IPS DF 4.7 (cell line): ENCODE measurements around the gene ANO2.

Source experiments
- DNase-seq: peaks from one replicate; pipeline ENCODE4 v3.0.0-alpha.2; 2013; ENCODE audit warnings: low spot score; ENCODE audit errors: extremely low read depth

The ANO2 gene

DNA sequence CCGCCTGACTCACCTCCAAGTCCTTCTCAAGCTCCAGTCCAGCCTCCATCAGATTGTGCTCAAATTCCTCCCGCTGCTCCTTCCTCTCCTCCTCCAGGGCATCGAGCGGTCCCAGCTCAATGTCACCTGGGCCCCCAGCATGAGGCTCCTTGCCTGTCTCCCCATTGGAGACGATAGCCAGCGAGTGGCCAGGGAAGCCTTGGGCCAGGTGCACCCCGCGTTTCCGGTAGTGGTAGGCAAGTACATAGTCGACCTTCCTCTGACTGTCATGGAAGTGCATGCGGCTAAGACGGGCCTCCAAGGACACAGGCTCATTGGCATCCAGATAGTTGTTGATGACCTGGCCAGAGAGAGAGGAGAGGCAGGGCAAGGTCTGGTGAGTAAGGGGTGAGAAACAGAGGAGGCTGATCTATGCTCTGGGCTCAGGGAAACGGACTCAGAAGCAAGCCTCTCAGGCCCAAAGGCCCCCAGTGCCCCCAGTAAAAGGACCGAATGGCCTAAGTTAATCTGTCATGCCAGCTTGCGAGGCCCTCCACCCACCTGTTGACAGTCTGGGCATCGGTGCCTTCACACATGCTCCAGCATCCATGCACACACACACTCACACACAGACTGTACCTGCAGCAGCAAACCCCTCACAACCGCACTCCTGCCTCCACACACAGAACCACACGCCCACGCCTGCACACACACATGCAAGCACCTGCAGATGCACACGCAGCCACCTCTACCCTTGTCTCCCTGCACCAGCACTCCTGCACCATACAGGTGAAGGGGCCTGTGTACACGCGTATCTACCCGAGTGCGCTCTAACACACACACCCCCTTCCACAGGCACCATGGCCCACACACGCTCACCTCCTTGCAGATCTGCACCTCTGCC, 23.8 kb downstream of the ANO2 start:
- no peak for DNase-seq

DNA sequence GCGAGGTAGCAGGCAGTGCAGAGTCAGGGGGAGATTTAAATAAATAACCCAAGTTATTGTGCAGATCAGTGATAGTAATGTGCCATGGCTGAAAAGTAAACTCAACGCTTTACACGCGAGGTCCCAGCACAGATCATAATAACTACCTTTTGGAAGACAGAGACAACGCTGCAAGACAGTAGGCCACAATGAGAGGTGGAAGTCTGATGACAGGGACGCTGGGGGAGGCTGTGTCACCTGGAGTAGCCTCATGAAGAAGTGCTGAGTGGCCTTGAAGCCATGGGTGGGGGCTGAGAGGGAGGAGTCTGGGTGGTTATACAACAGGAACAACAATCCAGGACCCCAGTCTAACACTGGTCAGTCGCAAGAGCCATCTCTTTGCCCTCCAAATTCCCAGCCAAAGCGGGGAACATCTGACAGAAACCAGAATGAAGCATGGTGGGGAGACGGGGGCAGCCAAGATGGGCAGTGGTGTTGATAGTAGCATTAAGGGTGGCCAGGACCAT, 28.2 kb downstream of the ANO2 start:
- no peak for DNase-seq

DNA sequence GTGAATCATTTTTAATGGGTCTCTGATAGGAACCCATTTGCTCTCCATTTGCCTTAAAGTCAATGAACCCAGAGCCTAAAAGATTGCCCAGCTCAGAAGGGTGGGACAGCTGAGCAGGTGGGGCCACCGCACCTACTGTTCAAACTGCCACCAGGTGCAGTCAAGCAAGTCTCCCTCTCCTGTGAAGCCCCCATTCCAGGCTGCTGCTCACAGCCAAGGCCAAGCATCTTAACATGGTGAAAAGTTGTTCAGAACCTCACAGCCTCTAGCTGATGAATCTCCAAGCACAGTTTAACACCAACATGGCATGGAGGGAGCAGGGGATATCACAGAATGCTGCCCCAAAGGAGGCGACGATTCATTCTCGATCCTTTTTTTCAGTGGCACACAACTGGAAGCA, 29.5 kb downstream of the ANO2 start:
- no peak for DNase-seq

DNA sequence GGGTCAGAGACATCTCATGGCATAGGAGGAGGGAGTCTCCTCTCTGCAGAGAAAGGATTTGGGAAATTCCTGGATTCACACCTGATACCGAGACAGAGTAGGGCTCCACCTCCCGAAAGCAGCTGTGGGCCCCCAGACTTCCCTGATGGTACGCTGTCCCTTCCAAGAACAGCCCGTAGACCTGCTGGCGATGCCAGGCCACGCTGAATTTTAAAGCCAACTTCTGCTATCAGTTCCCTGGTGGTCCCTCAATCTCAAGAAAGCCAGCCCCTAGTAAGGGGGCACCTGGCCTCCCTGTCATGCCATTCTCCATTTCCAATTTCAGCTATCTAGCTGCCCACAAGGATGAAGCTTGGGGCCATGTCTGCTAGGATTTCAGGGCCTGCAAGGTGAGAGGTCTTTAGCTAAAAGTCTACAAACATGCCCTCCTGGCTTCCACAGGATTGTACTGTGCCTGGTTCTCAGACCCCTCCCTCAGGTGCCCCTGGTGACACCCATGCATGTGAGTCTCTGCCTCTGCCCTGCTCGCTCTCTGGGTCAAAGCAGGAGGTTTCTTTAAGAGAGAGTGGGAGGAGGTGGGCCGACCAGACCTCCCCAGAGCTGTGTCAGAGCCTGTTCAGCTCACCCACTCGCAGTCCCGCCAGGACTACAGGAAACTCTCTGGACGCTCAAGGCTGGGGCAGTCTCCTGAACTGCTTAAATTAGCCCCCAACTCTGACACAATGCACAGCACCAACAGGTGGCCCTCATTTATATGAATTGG, 30.5 kb downstream of the ANO2 start:
- no peak for DNase-seq

DNA sequence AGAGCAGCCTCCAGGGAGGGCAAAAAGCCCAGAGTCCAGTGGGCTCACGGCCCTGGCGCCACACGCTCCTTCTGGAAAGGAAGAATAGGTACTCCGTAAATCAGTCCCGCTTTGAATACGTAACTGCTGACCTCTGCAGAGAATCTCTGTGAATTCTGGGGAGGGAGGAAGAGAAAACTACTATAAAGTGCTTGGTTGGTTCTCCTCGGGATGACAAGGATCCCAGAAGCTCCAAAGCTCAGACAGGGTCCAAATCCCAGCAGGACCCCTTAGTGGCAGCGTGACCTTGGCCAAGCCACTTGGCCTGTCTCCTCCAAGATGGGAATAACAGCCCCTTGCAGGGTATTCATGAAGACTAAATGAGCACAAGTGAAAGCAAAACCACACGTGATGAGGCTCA, 31.7 kb downstream of the ANO2 start:
- DNase-seq = no peak

DNA sequence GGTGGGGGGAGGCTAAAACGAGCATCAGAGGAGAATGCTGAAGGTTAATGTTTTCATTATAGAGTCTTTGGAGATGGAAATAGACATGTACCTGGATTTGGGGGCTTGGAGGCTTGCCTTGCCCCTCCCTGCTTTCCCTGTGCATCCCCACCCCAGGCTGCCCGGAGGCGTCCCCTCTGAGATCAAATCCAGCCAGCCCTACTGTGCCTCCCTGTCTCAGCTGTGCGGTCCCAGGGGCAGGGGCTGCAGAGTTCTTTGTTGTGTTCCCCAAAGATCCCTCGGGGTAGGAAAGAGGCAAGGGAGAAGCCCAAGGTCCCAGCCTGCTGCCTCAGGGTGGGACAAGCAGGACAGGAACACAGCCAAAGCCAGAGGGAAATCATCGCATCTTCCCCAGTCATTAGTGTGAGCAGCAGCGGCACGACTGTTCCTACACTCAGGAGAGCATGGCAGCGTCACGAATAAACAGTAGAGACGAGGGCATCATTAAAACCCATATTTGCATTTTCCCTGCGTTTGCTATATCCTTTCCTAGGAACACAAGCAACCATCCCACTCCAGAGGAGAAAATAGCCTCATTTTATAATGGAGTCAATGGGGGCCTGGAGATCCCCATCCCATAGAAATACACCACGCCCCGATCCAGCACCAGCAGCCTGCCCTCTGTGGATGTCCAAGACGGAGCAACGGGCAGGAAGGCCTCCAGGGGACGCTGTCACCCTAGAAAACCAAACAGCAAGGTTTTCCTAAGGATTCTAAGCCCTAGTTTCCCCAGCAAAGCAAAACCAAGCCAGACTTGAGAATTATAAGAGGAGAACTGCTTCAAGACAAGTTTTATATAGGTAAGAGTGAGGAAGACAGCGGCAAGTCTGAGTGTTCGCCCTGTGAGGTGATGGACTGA, 32.4 kb downstream of the ANO2 start:
- DNase-seq = peak; percentile 44

DNA sequence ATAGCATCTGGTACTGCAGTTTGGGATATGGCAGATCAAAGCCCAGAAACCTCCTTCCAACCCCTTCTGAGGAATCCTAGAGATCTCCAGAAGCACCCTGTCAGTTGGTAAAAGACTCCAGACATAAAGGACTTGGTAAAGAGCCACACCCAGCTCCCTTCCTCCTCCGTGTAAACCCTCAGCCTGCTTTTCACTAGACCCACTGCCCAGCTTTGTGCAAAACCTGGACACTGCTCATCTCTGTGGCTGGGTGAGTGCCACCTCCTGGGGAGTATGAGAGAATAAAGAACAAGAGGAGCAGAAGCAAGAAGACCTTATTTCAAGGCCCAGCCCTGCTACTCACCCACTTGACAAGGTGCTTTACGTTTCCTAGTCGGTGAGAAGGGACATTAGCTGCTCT, 33.0 kb downstream of the ANO2 start:
- no peak for DNase-seq

DNA sequence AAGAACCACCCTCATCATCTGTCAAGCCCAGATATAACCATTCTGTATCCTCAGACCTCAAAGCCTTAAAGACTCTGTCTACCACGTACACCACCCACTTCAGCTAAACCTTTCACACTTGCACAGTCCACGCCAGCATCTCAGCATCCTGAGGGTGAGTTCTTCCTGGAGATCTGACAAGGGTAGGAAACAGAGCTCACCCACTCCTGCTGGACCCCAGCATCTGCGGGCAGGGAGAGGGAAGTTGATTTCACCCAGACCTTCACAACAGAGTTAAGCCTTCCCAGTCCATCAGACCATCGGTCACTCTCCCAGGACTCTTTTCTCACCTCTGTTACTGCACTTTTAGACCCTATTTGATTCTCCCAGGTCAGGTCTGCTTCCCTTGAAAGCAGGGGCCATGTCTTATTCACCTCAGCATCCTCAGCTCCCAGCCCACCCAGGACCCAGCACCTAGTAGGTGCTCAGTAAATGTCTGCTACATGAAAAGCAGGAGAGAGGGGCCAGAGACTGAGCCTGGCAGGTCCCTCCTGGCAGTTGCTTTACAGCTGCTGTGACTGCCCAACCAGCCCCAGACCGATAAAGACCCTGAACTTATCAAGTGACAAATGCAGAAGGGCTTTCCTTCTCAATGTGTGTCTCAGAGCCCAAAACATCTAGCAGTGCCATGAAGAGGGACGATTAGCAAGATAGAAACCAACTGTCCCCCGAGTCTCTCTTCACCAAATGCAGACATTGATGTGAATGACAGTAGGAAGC, 34.1 kb downstream of the ANO2 start:
- no peak for DNase-seq

DNA sequence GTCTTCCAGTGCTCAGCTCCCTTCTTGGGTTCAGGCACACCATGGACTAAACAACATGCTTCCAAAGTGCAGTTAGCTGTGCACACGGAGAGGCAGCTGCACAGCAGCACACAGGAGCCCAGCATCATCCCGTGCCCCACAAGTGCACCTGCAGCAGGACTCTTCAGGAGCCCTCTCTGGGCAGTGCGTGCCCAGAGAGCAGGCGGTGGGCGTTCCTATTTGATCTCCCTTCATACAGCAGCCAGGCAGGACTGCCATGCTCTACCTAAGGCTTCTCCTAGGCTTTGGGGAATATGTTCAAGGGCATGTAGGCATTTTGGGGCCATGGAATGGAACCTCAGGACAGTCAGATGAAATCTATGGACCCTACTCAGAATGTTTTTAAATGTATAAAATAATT, 35.5 kb downstream of the ANO2 start:
- DNase-seq = no peak

DNA sequence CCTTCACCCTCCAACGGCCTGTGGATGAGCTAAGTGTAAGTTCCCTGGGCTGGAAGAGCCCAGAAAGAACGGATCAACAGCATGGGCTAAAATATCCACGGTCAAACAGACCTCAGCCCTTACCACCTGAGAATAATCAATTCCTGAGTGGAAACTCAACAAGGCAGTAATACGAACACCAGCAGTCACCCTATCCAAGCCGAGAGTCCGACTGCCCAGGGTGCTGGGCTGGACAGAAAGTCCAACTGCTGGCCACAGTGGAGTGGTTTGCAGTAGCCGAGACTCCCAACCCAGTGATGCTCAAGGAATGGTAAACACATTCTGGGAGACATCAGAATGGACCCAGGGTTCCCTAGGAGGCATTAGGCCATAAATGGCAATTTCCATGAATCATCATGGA, 36.8 kb downstream of the ANO2 start:
- DNase-seq = no peak

DNA sequence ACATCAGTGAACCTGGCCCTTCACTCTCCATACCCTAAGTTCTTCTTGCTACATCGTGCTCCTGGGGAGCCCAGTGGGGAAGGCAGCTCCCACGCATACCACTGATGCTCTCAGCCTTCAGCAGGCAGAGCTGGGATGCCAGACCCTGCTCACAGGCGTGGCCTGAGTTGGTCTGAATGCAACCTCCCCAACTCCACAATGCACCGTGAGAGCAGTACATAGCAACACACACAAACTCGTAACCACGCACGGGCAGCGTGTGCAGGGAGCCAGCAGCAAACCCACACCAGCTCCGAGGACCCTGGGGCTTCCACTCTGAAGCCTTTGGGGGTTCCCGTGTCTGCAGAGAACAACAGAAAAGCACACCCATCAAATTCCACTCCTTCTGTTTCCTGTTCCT, 37.3 kb downstream of the ANO2 start:
- no peak for DNase-seq

DNA sequence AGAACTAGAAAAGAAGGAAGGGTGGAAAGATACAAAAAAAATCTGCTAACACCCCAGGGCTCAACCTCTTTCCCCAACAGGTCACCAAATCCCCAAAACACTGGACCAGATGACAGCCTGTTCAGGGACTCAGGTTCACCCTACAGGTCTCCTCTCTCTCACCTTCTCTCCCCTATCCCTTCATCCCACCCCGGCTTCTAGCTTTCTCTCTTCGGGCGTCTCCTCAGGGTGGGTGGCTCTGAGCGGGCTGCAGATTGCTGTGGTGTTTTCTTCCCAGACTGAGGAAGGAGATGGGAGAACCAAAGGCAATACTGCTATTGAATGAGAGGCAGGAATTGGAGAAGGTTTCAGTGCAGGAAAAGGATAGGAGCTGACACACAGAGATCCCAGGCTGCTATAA, 39.3 kb downstream of the ANO2 start:
- no peak for DNase-seq

DNA sequence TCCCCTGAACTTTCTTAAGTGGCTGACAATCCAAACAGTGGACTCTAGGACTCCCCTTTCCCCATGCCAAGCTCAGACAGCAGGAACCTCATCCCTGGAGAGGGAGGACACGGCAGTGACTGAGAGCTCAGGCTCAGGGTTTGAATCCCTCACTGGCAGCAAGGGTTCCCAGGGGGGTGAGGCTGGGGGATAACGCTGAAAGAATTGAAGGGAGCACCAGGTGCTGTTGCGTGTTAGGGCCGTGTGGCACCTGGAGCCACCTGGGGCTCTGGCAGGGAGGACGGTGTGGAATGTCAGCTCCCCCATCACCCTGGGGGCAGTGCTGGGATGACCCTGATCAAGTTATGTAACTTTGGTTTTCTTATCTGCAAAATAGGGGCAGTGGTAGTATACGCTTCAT, 40.1 kb downstream of the ANO2 start:
- no peak for DNase-seq

DNA sequence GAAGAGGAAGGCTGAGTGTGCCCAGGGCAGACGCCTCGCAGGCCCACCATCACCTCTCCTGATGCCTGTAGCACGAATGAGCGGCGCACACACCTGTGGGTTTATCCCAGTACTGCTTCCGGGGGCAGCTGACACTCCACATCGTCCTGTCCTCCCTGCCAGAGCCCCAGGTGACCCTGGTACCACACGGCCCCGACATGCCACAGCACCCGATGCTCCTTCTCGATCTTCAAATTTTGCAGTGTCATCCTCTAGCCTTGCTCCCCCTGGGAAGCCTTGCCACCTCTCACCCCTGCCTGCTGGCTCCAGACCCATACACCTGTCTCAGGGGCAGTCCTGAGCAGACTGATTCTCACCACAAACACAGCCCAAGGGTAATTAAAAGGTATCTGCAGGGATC, 40.6 kb downstream of the ANO2 start:
- no peak for DNase-seq

DNA sequence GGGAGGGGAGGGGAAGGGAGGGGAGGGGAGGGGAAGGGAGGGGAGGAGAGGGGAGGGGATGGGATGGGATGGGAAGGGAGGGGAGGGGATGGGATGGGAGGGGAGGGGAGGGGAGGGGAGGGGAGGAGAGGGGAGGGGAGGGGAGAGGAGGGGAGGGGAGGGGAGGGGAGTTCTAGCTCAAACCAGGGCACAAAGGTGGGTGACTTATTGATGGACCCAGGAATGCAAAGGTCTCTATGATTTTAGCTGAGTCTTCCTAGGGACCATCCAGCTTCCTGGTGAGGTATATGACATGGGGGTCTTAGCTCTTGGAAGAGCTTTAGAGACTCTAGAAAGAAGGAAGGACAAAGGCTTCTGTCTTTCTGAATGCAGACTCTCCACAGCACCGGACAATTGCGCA, 42.3 kb downstream of the ANO2 start:
- no peak for DNase-seq

DNA sequence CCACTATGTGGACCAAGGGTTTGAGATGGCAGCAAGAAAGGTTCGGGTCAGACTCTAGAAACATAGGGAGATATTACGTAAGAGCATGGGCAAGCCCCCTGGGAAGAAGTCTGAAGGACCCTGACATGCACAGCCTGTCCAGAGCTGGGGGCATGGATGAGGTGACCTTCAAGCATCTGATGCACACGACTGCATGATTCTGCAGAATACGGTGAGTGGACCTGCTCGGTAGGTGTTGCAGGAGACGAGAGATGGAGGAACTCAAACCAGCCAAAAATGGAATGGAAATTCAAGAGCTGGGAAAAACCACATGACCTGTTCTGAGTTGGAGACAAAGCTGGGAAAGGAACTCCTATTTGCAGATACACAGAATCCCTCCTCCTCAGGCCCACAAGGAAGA, 43.6 kb downstream of the ANO2 start:
- DNase-seq = no peak

DNA sequence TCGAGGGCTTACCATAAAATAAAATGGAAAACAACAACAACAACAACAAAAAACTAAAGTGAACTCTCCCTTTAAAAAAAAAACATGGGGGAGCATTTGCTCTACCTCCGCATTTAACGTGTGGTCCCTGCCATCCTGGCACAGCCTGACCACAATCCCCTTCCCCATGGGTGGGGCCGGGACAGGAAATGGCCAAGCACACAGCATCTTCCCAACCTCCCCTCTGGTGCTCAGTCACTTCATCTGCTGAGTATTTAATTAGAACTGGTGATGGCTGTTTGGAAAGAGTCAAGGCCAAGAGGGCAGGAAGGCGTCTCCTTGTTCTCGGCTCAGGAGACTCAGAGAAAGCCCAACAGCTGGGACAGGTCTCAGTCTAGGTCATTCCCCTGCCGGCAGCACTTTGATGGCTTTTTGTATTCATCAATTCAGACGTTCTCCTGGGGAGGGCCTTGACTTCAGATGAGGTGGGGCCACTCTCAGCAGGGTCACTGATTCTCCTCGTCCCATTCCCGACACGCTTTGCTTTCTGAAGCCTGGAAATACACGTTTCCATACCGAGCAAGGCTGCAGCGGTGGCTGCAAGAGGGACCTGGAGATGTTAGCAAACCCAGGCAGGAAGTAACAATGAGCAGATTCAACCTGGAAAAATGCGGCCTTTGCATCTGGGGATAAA, 44.4 kb downstream of the ANO2 start:
- no peak for DNase-seq

DNA sequence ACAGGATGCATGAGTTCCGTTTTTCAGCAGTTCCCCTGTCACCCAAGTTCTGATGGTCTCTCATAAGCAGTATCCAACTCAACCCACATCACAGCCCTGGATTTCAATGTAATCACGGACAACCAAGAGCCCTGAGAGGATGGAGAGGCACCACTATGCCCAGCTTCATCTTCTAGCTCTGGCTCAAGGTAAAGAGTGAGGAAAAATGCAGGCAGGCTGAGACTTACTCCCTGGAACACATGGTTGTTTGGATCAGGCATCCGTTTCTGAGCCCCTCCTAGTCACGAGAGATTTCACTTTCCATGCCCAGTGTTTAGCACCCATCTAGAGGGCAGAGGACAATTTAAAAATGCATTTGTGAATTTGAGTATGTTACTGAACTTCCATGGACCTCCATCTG, 45.0 kb downstream of the ANO2 start:
- no peak for DNase-seq

DNA sequence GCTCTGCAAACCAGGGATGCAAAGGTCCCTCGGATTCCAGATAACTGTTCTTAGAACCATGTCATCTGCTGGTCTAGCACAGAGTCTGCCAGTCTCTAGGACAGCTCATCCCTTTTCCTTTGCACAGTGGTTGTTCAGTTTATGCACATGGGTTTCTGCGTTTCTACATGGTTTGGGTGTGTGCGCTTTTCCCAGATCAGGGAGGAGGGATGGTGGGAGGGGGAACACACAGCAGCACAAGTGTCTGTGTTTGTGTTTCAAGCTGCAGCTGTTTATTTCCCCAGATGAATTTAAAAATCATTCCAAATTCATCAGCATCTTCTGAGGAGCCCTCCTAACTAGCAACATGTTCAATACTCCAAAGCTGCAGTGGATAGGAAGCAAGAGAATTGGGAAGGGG, 45.4 kb downstream of the ANO2 start:
- DNase-seq = no peak

DNA sequence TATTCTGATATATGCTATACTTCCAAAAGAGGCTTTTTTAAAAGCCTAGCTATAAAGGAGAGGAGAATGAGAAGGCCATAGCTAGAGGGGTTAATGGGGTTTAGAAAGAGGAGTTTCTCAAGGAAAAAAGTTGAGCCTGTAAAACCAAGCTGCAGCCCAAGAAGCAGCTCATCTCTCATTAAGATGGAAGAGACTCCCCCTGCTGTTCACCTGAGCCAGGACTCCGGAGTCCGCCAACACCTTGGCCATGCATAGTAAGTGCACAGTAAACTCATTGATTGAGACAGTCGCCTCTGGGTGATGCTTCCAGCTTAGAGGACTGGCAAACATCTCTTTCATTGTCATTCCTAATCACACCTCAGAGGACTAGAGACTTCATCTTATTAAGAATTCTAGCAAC, 46.2 kb downstream of the ANO2 start:
- DNase-seq = no peak
